WTC11 (cell line): ENCODE results near the gene CBX2.

Experiments used
- ATF1 ChIP-seq: sonication (generic); formaldehyde crosslinking; IDR thresholded peaks from 2 replicates; pipeline ENCODE4 v1.8.1; 2023; ENCODE audit warnings: mild to moderate bottlenecking, moderate library complexity, missing genetic modification reagents
- CTCF ChIP-seq: fragments of 200-600 bp; IDR thresholded peaks from 2 replicates; pipeline ENCODE4 v1.8.0; 2022; ENCODE audit warnings: antibody characterized with exemption
- ELF4 ChIP-seq: sonication (generic); formaldehyde crosslinking; IDR thresholded peaks from 2 replicates; pipeline ENCODE4 v1.8.1; 2022; ENCODE audit warnings: low read depth, mild to moderate bottlenecking, moderate library complexity, missing genetic modification reagents
- NR1H2 ChIP-seq: sonication (generic); formaldehyde crosslinking; IDR thresholded peaks from 2 replicates; pipeline ENCODE4 v1.9.0; 2021; ENCODE audit warnings: mild to moderate bottlenecking, moderate library complexity, missing genetic modification reagents
- TEAD4 ChIP-seq: sonication (generic); formaldehyde crosslinking; IDR thresholded peaks from 2 replicates; pipeline ENCODE4 v1.8.0; 2022; ENCODE audit warnings: mild to moderate bottlenecking, missing genetic modification reagents
- ZNF317 ChIP-seq: sonication (generic); formaldehyde crosslinking; IDR thresholded peaks from 2 replicates; pipeline ENCODE4 v1.8.1; 2023; ENCODE audit warnings: low read depth, mild to moderate bottlenecking, moderate library complexity, missing genetic modification reagents, borderline replicate concordance
- TF ChIP-seq, protein P1 (sequence below): sonication (generic); formaldehyde crosslinking; IDR thresholded peaks from 2 replicates; pipeline ENCODE4 v1.8.0; 2022; ENCODE audit warnings: mild to moderate bottlenecking, missing genetic modification reagents
- TF ChIP-seq, protein P2 (sequence below): fragments of 250-450 bp; sonication (Bioruptor Pico); IDR thresholded peaks from 2 replicates; pipeline ENCODE4 v2.1.2; 2022; ENCODE audit warnings: mild to moderate bottlenecking, moderate library complexity
- TF ChIP-seq, protein P3 (sequence below): sonication (generic); formaldehyde crosslinking; IDR thresholded peaks from 2 replicates; pipeline ENCODE4 v1.8.0; 2023; ENCODE audit warnings: missing genetic modification reagents

DNA sequence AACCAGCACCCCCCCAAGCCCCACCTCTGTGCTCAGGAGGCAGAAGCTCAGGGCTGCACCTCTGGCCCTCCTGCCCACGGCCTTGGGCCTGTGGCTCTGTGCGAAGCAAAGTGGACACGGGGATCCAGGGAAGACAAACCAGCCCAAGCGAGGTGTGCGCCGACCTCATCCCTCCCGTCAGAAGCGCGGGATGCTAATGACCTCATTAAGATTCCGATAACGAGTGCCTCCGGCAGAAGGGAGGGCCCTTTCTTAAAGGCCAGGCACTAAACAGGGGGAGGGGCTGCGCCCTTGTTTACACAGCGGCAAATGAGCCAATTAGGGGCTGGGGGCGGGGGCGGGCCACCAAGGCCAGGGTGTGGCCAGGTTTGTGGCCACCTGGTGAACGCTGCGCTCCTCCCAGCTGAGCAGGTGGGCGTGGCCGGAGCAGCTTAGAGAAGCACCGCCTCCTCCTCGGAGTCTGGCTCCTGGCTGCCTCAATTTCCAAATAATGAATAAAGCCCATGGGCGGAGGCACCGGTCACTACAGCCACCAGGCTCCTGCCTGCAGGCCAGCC is 58.1 kb downstream of the CBX2 start:
- TF ChIP-seq NR1H2 (no peak), TEAD4 (CRISPR knock-in tag) (no peak), ZNF317 (CRISPR knock-in tag) (no peak), ATF1 (no peak), CTCF (no peak), ELF4 (no peak)
- TF ChIP-seq, protein P1, sequence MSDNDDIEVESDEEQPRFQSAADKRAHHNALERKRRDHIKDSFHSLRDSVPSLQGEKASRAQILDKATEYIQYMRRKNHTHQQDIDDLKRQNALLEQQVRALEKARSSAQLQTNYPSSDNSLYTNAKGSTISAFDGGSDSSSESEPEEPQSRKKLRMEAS (CRISPR knock-in tag): peak; percentile 8; the same call in 1 of the 2 replicates
- TF ChIP-seq, protein P2, sequence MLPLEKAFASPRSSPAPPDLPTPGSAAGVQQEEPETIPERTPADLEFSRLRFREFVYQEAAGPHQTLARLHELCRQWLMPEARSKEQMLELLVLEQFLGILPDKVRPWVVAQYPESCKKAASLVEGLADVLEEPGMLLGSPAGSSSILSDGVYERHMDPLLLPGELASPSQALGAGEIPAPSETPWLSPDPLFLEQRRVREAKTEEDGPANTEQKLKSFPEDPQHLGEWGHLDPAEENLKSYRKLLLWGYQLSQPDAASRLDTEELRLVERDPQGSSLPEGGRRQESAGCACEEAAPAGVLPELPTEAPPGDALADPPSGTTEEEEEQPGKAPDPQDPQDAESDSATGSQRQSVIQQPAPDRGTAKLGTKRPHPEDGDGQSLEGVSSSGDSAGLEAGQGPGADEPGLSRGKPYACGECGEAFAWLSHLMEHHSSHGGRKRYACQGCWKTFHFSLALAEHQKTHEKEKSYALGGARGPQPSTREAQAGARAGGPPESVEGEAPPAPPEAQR (CRISPR knock-in tag): no peak
- TF ChIP-seq, protein P3, sequence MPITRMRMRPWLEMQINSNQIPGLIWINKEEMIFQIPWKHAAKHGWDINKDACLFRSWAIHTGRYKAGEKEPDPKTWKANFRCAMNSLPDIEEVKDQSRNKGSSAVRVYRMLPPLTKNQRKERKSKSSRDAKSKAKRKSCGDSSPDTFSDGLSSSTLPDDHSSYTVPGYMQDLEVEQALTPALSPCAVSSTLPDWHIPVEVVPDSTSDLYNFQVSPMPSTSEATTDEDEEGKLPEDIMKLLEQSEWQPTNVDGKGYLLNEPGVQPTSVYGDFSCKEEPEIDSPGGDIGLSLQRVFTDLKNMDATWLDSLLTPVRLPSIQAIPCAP (CRISPR knock-in tag): no peak
